HPDE6-E6E7 (cell line): ENCODE results near the gene STARD9.
"Not testable (repeated sequence)": the region's sequence is repeated elsewhere in the genome, so short reads cannot be mapped to it uniquely, and the experiment has no call there.

Experiments used
- DNase-seq: peaks from one replicate; pipeline ENCODE4 v3.0.0; 2011; ENCODE audit warnings: missing footprints; ENCODE audit errors: extremely low spot score

The STARD9 gene

GRCh38 chr15:42764154-42764731 is 188.8 kb downstream of the STARD9 start:
- not testable (repeated sequence) for DNase-seq

- DNase-seq, result not testable (repeated sequence)
These were observed 190.7 kb downstream of the STARD9 start for GRCh38 chr15:42766109-42766508.
